GM06990 (cell line): ENCODE data around the gene TAOK3.
A peak's percentile ranks its signal among the peaks of the same experiment; 100 is the strongest.

Source experiments
- DNase-seq: peaks from one replicate; pipeline ENCODE4 v3.0.0-alpha.2; 2011; ENCODE audit not compliant: insufficient read length; ENCODE audit errors: extremely low read depth
- H3K27me3 ChIP-seq: replicated peaks from 2 replicates; pipeline ENCODE4 v1.6.0; 2011; ENCODE audit warnings: low read length; ENCODE audit not compliant: control insufficient read depth, insufficient read depth
- H3K36me3 ChIP-seq: 2 replicates; pipeline ENCODE4 v1.5.1; 2011; ENCODE audit warnings: low read length; ENCODE audit not compliant: control insufficient read depth, insufficient read depth
- H3K4me3 ChIP-seq: replicated peaks from 2 replicates; pipeline ENCODE4 v1.5.1; 2011; ENCODE audit warnings: low read depth, mild to moderate bottlenecking, control low read depth, low read length
- CTCF ChIP-seq: IDR thresholded peaks from 2 replicates; pipeline ENCODE4 v1.5.1; 2011; ENCODE audit warnings: low read length, control low read depth, mild to moderate bottlenecking, inconsistent platforms; ENCODE audit not compliant: insufficient read depth, poor library complexity, severe bottlenecking

The TAOK3 gene

GRCh38 chr12:118391836-118392235, 19.1 kb upstream of the TAOK3 start:
- no peak overlapping the region for H3K4me3 ChIP-seq
- peaks cover 19% of the 10 kb centered on the region for H3K36me3 ChIP-seq
- no peak for DNase-seq
- TF ChIP-seq CTCF: no peak
- no peaks in the 10 kb centered on the region for H3K27me3 ChIP-seq

- Histone ChIP-seq H3K4me3 (no peak overlapping the region), H3K36me3 (peaks cover 18% of the 10 kb centered on the region), H3K27me3 (no peaks in the 10 kb centered on the region)
- TF ChIP-seq CTCF: no peak
- no peak for DNase-seq
Measured at GRCh38 chr12:118391424-118391823, 18.7 kb upstream of the TAOK3 start.

DNA sequence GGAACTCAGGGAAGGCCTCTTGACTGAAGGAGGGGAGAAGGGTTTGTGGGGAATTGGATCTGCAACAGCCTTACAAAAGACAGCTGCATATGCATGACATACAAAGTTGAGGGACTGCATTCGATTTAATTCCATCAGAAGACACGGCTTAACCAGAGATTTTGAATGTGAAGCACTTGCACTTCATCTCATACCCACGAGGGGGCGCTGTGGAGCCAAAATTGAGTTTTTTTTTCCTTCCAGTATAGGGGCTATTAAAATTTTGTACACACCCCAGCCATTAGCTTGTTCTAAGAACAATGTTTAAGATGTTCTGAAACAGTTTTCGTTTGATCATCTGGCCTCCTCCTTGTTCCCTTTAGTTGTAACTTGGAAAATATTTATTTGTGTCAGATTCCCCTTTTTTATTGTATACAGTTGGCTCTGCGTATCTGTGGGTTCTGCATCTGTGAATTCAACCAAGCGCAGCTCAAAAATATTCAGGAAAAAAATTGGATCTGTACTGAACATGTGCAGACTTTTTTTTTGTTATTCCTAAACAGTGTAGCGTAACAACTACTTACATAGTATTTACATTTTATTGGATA, 5.3 kb upstream of the TAOK3 start:
- peak overlapping the region; percentile 97 for H3K4me3 ChIP-seq
- peak; percentile 90 for TF ChIP-seq CTCF
- H3K36me3 ChIP-seq: no peaks in the 10 kb centered on the region; the same call in 1 of the 2 replicates
- no peaks in the 10 kb centered on the region for H3K27me3 ChIP-seq
- DNase-seq: no peak

- H3K36me3 ChIP-seq: no peaks in the 10 kb centered on the region; the same call in 1 of the 2 replicates
- no peak for DNase-seq
- TF ChIP-seq CTCF: no peak
Measured at GRCh38 chr12:118377021-118377883, 4.5 kb upstream of the TAOK3 start.

GRCh38 chr12:118376089-118377020, 3.6 kb upstream of the TAOK3 start, which contains the start of gene SUDS3:
SUDS3 (plus strand) TSS chr12:118376555; CDS start chr12:118376692, 137 bp downstream.
- H3K36me3 ChIP-seq: no peaks in the 10 kb centered on the region; the same call in 1 of the 2 replicates
- peak within 1 kb of the TSS; percentile 97 for H3K4me3 ChIP-seq
- peak; percentile 99 for TF ChIP-seq CTCF
- H3K27me3 ChIP-seq: no peaks in the 10 kb centered on the region
- peak; percentile 89 for DNase-seq

More at GRCh38 chr12:118377021-118377883, 4.5 kb upstream of the TAOK3 start:
- Histone ChIP-seq H3K4me3 (peak overlapping the region; percentile 97), H3K27me3 (no peaks in the 10 kb centered on the region)
